H1 (cell line): Measurements from ENCODE around the gene AIF1. TPM values are rescaled to one million over a fixed set of nuclear protein-coding genes. Genes with fewer than 3 reads are reported as not detected.

ENCODE experiments used
- CBX5 ChIP-seq: fragments of 300-800, 300-1000 bp; sonication (generic); IDR thresholded peaks from 2 replicates; pipeline ENCODE4 v1.7.1; 2016; ENCODE audit warnings: antibody characterized with exemption, low read length, low read depth
- CHD7 ChIP-seq: fragments of 300-600 bp; sonication (generic); IDR thresholded peaks from 2 replicates; pipeline ENCODE4 v1.7.1; 2012; ENCODE audit warnings: low read length, moderate library complexity, mild to moderate bottlenecking, inconsistent platforms; ENCODE audit not compliant: insufficient replicate concordance
- EZH2 ChIP-seq: fragments of 200-600 bp; sonication (generic); IDR thresholded peaks from 2 replicates; pipeline ENCODE4 v1.7.1; 2012; ENCODE audit warnings: low read depth, mild to moderate bottlenecking, moderate library complexity, low read length, inconsistent platforms; ENCODE audit not compliant: severe bottlenecking
- SIX5 ChIP-seq: IDR thresholded peaks from 2 replicates; pipeline ENCODE4 v1.6.1; 2011; ENCODE audit warnings: mild to moderate bottlenecking, low read depth, low read length
- ZNF274 ChIP-seq: IDR thresholded peaks from 2 replicates; pipeline ENCODE4 v1.7.0; 2012; ENCODE audit warnings: low read length, borderline replicate concordance; ENCODE audit errors: extremely low read depth
- polyA plus RNA-seq, 7 experiments: library from polyadenylated mRNA; depleted of rRNA in 3 of 7; stranded (reverse) in 5 of 7; unstranded in 2 of 7; fragments of >200 nt in 5 of 7; fragments of 200-250 nt in 2 of 7; gene quantifications; 1 replicate in 5 of 7; 2 replicates in 1 of 7; 4 replicates in 1 of 7; pipeline versions ENCODE4 v1.2.1 to v1.2.3, GENCODE V29; 2011 to 2013; ENCODE audit warnings: missing spikeins in 2 of 7, mixed read lengths in 2 of 7
- total RNA-seq: library from RNA; stranded (reverse); fragmentation: NEBNext Ultra II Directional; extraction: Animal tissue kit (Norgen Biotek cat#: 25700); gene quantifications from 2 replicates; pipeline ENCODE4 v1.2.1, GENCODE V29; 2021

The AIF1 gene
- total and polyA plus RNA-seq, 2 of the 8 experiments (the other 6 are each of a cell fraction or from before 2014, with no cell fraction given) = 6.3 to 9.8 TPM

- TF ChIP-seq CHD7 = no peak
- no peak for TF ChIP-seq SIX5
- TF ChIP-seq EZH2 = no peak
- TF ChIP-seq CBX5 = no peak
- TF ChIP-seq ZNF274 = no peak
These were observed 26.0 kb upstream of the AIF1 start (continued) for GRCh38 chr6:31588871-31589650.
